Activated CD4-positive, alpha-beta T cell treated with anti-CD3 and anti-CD28 coated beads, Interleukin-2, amount 10 ng/mL, durations not matched to agents 24 days and 14 days (primary cell): ENCODE measurements around the gene DENND6A. TPM values are rescaled to one million over a fixed set of nuclear protein-coding genes. Genes with fewer than 3 reads are reported as not detected.

Source experiments
- total RNA-seq: library from RNA; stranded (reverse); gene quantifications from 2 replicates; pipeline ENCODE4 v1.2.3, GENCODE V29; 2022

The DENND6A gene
- total RNA-seq, 1 donor from 2014 or later = 25.2 TPM

Other genes starting within 250 kb of the DENND6A start
- gene DNAH12, start 148.7 kb downstream of the DENND6A start, total RNA-seq = not detected in 2 replicates
- 34.4 TPM in 2 replicates for gene PDE12, start 136.8 kb downstream of the DENND6A start, total RNA-seq
- 84.4 and 91.4 TPM in 2 replicates for gene ARF4, start 95.7 kb downstream of the DENND6A start, total RNA-seq
- 53.4 and 58.1 TPM in 2 replicates for gene SLMAP, start 63.2 kb upstream of the DENND6A start, total RNA-seq